Measurements from ENCODE around the gene FHIP1A. TPM values are rescaled to one million over a fixed set of nuclear protein-coding genes. Genes with fewer than 3 reads are reported as not detected.
A peak's percentile ranks its signal among the peaks of the same experiment; 100 is the strongest.

Gene FHIP1A
- polyA plus RNA-seq, 3 donors = 0.01 TPM; not detected in 2

- H3K4me1 Mint-ChIP-seq = no peaks in the 10 kb centered on the region
- Histone ChIP-seq H3K9ac (ENCODE audit: insufficient read depth, low read length, poor library complexity, severe bottlenecking) (no peak overlapping the region), H3K36me3 (replicated peaks in 1 of 2; ENCODE audit: control insufficient read depth in 1 of 2, insufficient read depth in 2 of 2, low read length in 2 of 2) (no peaks in the 10 kb centered on the region), H3K79me2 (ENCODE audit: insufficient read depth, low read length) (no peaks in the 10 kb centered on the region), H3K4me1 (ENCODE audit: control insufficient read depth in 1 of 2, insufficient read depth in 2 of 2, low read length in 2 of 2) (no peaks in the 10 kb centered on the region), H2AFZ (ENCODE audit: insufficient read depth, low read depth, low read length, poor library complexity, severe bottlenecking) (no peak overlapping the region), H3K9me3 (replicated peaks in 1 of 2; ENCODE audit: control insufficient read depth in 1 of 2, insufficient read depth in 1 of 2, low read length in 2 of 2) (no peaks in the 10 kb centered on the region), H3K27ac (ENCODE audit: low read depth in 1 of 2, low read length in 2 of 2) (no peak overlapping the region), H3K4me2 (replicated peaks; ENCODE audit: extremely low read depth, low read length, poor library complexity, severe bottlenecking) (no peak overlapping the region), H3K4me3 (replicated peaks in 1 of 3; ENCODE audit: low read depth in 2 of 3, low read length in 3 of 3) (no peak overlapping the region), H3K27me3 (ENCODE audit: control insufficient read depth in 2 of 2, insufficient read depth in 2 of 2, low read length in 2 of 2) (no peaks in the 10 kb centered on the region), H4K20me1 (ENCODE audit: insufficient read depth, low read length) (no peaks in the 10 kb centered on the region)
- H3K27me3 Mint-ChIP-seq (ENCODE audit: low read depth in 3 of 3) = no peaks in the 10 kb centered on the region
- TF ChIP-seq CTCF (IDR thresholded peaks at IDR 0.05) = no peak
- peaks cover 2 to 12% (median 4%) of the 10 kb centered on the region in 7 donors for H3K9me3 Mint-ChIP-seq
- no peak overlapping the region for H3K4me3 Mint-ChIP-seq
- DNase-seq = no peak
- intact Hi-C loops (cut with micrococcal nuclease) = no loop called here
- H3K36me3 Mint-ChIP-seq = no peaks in the 10 kb centered on the region
- no peak overlapping the region for H3K27ac Mint-ChIP-seq
Measured at GRCh38 chr4:151395873-151396272, 13.1 kb upstream of the FHIP1A start.

GRCh38 chr4:151400343-151400742, 8.6 kb upstream of the FHIP1A start:
- DNase-seq = no peak
- Histone ChIP-seq H3K36me3 (replicated peaks in 1 of 2; ENCODE audit: control insufficient read depth in 1 of 2, insufficient read depth in 2 of 2, low read length in 2 of 2) (no peaks in the 10 kb centered on the region), H3K4me2 (replicated peaks; ENCODE audit: extremely low read depth, low read length, poor library complexity, severe bottlenecking) (no peak overlapping the region), H3K4me3 (replicated peaks in 1 of 3; ENCODE audit: low read depth in 2 of 3, low read length in 3 of 3) (no peak overlapping the region), H3K27me3 (ENCODE audit: control insufficient read depth in 2 of 2, insufficient read depth in 2 of 2, low read length in 2 of 2) (no peaks in the 10 kb centered on the region), H3K79me2 (ENCODE audit: insufficient read depth, low read length) (no peaks in the 10 kb centered on the region), H2AFZ (ENCODE audit: insufficient read depth, low read depth, low read length, poor library complexity, severe bottlenecking) (no peak overlapping the region), H3K4me1 (ENCODE audit: control insufficient read depth in 1 of 2, insufficient read depth in 2 of 2, low read length in 2 of 2) (peaks cover 9 to 13% of the 10 kb centered on the region in 2 donors), H3K27ac (ENCODE audit: low read depth in 1 of 2, low read length in 2 of 2) (no peak overlapping the region), H3K9me3 (replicated peaks in 1 of 2; ENCODE audit: control insufficient read depth in 1 of 2, insufficient read depth in 1 of 2, low read length in 2 of 2) (no peaks in the 10 kb centered on the region), H4K20me1 (ENCODE audit: insufficient read depth, low read length) (no peaks in the 10 kb centered on the region), H3K9ac (ENCODE audit: insufficient read depth, low read length, poor library complexity, severe bottlenecking) (no peak overlapping the region)
- no peaks in the 10 kb centered on the region for H3K27me3 Mint-ChIP-seq (ENCODE audit: low read depth in 3 of 3)
- H3K4me1 Mint-ChIP-seq = peaks cover 13% of the 10 kb centered on the region
- H3K9me3 Mint-ChIP-seq = peaks cover 0 to 6% (median 2%) of the 10 kb centered on the region in 7 donors
- no peak overlapping the region for H3K4me3 Mint-ChIP-seq
- WGBS (ENCODE audit: insufficient coverage) = no CpG with 5 or more reads among the region's 3 CpGs
- H3K27ac Mint-ChIP-seq = peak overlapping the region in 1 of 7 donors; percentile 3
- intact Hi-C loops (cut with micrococcal nuclease) = no loop called here
- TF ChIP-seq CTCF (IDR thresholded peaks at IDR 0.05) = no peak
- no peaks in the 10 kb centered on the region for H3K36me3 Mint-ChIP-seq
